Testis (tissue), 3 donors: ENCODE measurements around the gene TCF7L2. TPM values are rescaled to one million over a fixed set of nuclear protein-coding genes. Genes with fewer than 3 reads are reported as not detected.
A peak's percentile ranks its signal among the peaks of the same experiment; 100 is the strongest.
"Not testable (repeated sequence)": the region's sequence is repeated elsewhere in the genome, so short reads cannot be mapped to it uniquely, and the experiment has no call there.

Source experiments
- DNase-seq: peaks from one replicate; pipeline ENCODE4 v3.0.0-alpha.2; 2019
- H3K27ac ChIP-seq, 2 donors: fragments of 200-600 bp; sonication (generic); one replicate each; pipeline ENCODE4 v1.5.1; 2019
- H3K27me3 ChIP-seq: fragments of 200-600 bp; sonication (generic); one replicate; pipeline ENCODE4 v1.5.1; 2019
- H3K36me3 ChIP-seq: fragments of 200-600 bp; sonication (generic); one replicate; pipeline ENCODE4 v1.5.1; 2017; ENCODE audit warnings: low read depth; ENCODE audit errors: missing control alignments
- H3K4me1 ChIP-seq: fragments of 200-600 bp; sonication (generic); one replicate; pipeline ENCODE4 v1.5.1; 2019
- H3K4me3 ChIP-seq, 2 donors: fragments of 200-600 bp; sonication (generic); one replicate each; pipeline ENCODE4 v1.5.1; 2017 to 2019
- H3K9me3 ChIP-seq: fragments of 200-600 bp; sonication (generic); one replicate; pipeline ENCODE4 v1.5.1; 2017
- CTCF ChIP-seq, 3 experiments: fragments of 450-650 bp in 2 of 3; fragments of 200-600 bp in 1 of 3; sonication (generic) in 1 of 3; IDR thresholded peaks; one replicate each; pipeline ENCODE4 v1.5.1; 2016 to 2019; ENCODE audit warnings: antibody characterized with exemption in 3 of 3, mild to moderate bottlenecking in 2 of 3, moderate library complexity in 1 of 3
- POLR2A ChIP-seq: fragments of 450-650 bp; IDR thresholded peaks from one replicate; pipeline ENCODE4 v1.6.1; 2017; ENCODE audit warnings: antibody characterized with exemption, mild to moderate bottlenecking, moderate library complexity
- WGBS, 2 donors: methylation state at CpG; one replicate each; pipeline ENCODE4 v1.1.5; 2018; 5-methylcytosine and 5-hydroxymethylcytosine counted together
- intact Hi-C: fragments of 100-400 bp; cut with DNase I; formaldehyde crosslinking; loops from one replicate; pipeline ENCODE4 v1.15.1; 2023; ENCODE audit warnings: low total_unique reads
- polyA plus RNA-seq: library from polyadenylated mRNA; stranded (reverse); fragments of 350-450 nt; fragmentation: Illumina TruSeq; extraction: RNeasy Lipid Tissue Mini Kit (QIAGEN cat#74804); gene quantifications from one replicate; pipeline ENCODE4 v1.2.3, GENCODE V29; 2014; ENCODE audit warnings: low read depth, low replicate concordance; ENCODE audit not compliant: insufficient read depth
- total RNA-seq, 2 donors: library from RNA; depleted of rRNA; stranded (reverse); fragments of >200 nt; gene quantifications; one replicate each; pipeline ENCODE4 v1.2.3, GENCODE V29; 2016

Gene TCF7L2
- total and polyA plus RNA-seq, 3 donors from 2014 or later = 18.5 to 25.4 (median 23.3) TPM

- Histone ChIP-seq H3K27me3 (no peaks in the 10 kb centered on the region), H3K27ac (no peak overlapping the region), H3K4me3 (no peak overlapping the region), H3K4me1 (no peaks in the 10 kb centered on the region), H3K36me3 (no peaks in the 10 kb centered on the region), H3K9me3 (no peaks in the 10 kb centered on the region)
- WGBS, 2 donors = 81 to 84% methylated on average over 7 of the region's 7 CpGs
- no peak for DNase-seq
- intact Hi-C loops = no loop called here
- no peak for TF ChIP-seq POLR2A
- TF ChIP-seq CTCF (IDR thresholded peaks at IDR 0.05) = no peak
Measured at GRCh38 chr10:113100281-113100680, 150.2 kb downstream of the TCF7L2 start.

GRCh38 chr10:113103131-113103840 is 153.2 kb downstream of the TCF7L2 start:
- Histone ChIP-seq H3K4me3 (no peak overlapping the region), H3K4me1 (no peaks in the 10 kb centered on the region), H3K9me3 (no peaks in the 10 kb centered on the region), H3K36me3 (no peaks in the 10 kb centered on the region), H3K27ac (no peak overlapping the region), H3K27me3 (no peaks in the 10 kb centered on the region)
- WGBS, 2 donors = 63% methylated on average over 8 of the region's 8 CpGs
- DNase-seq = no peak
- intact Hi-C loops = no loop called here
- TF ChIP-seq POLR2A (no peak), CTCF (IDR thresholded peaks at IDR 0.05) (no peak)

DNA sequence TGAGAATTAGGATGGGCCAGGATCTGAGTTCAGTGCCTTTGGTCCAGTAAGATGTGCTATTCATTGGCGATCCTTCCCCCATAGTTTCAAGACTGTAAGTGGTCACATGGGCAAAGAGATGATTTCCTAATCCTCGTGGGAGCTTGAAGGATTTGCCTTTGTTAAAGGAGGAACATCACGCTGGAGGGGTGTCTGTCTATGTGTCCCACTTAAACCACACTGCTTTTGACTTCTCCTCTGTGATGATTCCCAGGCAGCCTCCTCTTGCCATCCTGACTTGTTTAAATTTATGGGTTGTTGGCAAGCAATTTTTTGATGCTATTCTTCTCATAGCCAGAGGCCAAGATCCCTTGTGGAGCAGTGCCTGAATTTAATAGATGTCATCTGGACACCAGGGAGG is 154.0 kb downstream of the TCF7L2 start:
- TF ChIP-seq CTCF (IDR thresholded peaks at IDR 0.05) = no peak
- Histone ChIP-seq H3K36me3 (no peaks in the 10 kb centered on the region), H3K9me3 (no peaks in the 10 kb centered on the region), H3K27ac (no peak overlapping the region), H3K27me3 (no peaks in the 10 kb centered on the region), H3K4me3 (no peak overlapping the region), H3K4me1 (no peaks in the 10 kb centered on the region)
- 56 to 80% methylated on average over 3 of the region's 3 CpGs for WGBS, 2 donors
- no peak for DNase-seq
- intact Hi-C loops = no loop called here

DNA sequence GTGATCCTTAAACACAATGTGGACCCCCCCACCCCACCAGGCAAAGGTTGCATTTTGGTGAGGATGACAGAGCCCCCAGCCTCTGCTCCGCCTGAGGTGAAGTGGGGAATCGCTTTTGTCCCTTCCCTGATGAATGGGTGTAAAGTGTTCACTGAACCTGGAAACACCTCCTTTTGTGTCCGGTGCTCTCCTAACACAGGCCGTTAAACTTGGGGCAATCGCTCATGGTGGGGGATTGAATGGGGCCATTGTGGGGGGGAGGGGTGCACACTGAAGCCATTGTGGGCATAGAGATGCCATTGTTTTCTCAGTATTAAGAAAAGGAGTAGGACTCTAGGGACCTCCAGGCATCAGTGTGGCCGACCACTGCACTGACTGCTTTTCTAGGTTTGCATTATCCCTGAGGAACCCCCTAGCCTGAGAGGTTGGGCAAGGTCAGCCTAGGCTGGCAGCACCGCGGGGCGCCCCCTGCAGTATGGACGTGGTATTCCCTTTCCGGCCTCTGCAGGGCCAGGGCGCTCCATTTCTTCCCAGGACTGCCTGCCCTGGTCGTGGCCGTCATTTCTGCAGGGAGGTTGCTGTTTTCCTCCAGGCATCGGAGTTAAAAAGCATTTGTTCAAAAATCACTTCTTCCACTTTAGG is 158.3 kb downstream of the TCF7L2 start:
- H3K36me3 ChIP-seq = no peaks in the 10 kb centered on the region
- H3K4me1 ChIP-seq = no peaks in the 10 kb centered on the region
- TF ChIP-seq POLR2A (no peak), CTCF (IDR thresholded peaks at IDR 0.05) (peak in 2 of 3 experiments; percentile 36 to 55)
- H3K9me3 ChIP-seq = no peaks in the 10 kb centered on the region
- intact Hi-C loops = no loop called here
- H3K27ac ChIP-seq = no peak overlapping the region
- no peak overlapping the region for H3K4me3 ChIP-seq
- H3K27me3 ChIP-seq = no peaks in the 10 kb centered on the region
- 46 to 71% methylated on average over 13 to 15 of the region's 15 CpGs for WGBS, 2 donors
- DNase-seq = peak; percentile 57

DNA sequence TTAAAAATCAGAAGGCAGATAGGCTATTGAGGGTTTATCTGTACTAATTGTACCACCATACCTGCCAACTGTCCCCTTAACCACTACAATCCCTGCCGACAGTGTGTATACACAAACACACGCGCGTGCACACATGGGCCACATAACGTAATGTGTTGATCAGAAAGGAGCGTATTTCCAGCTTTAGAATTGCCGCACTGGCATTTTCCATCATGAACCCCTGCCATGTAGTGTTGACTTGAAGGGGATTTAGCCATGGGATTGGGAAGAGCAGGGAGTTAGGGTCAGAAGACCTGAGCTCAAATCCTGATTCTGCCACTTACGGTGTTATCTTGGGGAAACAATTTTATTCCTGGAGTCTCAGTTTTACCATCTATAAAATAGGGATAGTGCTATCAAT is 158.9 kb downstream of the TCF7L2 start:
- intact Hi-C loops = no loop called here
- H3K27ac ChIP-seq = no peak overlapping the region
- WGBS, 2 donors = 88 to 90% methylated on average over 8 of the region's 8 CpGs

DNA sequence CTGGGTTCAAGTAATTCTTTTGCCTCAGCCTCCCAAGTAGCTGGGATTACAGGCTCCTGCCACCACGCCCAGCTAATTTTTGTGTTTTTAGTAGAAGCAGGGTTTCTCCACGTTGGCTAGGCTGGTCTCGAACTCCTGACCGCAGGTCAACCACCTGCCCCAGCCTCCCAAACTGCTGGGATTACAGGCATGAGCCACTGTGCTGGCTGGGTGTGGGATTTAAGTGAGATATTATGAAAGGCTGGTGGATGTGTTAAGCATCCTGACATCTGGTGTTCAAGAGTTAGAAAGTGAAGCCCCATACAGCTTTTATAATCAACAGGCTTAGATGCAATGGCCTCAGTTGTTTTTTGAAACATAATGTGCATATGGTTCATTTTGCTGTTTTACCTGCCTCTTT is 159.4 kb downstream of the TCF7L2 start:
- H3K36me3 ChIP-seq, H3K9me3 ChIP-seq, H3K27me3 ChIP-seq, H3K4me1 ChIP-seq, DNase-seq, H3K27ac ChIP-seq, H3K4me3 ChIP-seq, intact Hi-C loops: not testable (repeated sequence)
- 86 to 89% methylated on average over 4 of the region's 4 CpGs for WGBS, 2 donors

More for the DNA sequence above, 158.9 kb downstream of the TCF7L2 start:
- Histone ChIP-seq H3K9me3 (no peaks in the 10 kb centered on the region), H3K4me1 (no peaks in the 10 kb centered on the region), H3K36me3 (no peaks in the 10 kb centered on the region), H3K27me3 (no peaks in the 10 kb centered on the region), H3K4me3 (no peak overlapping the region)
- TF ChIP-seq POLR2A (no peak), CTCF (IDR thresholded peaks at IDR 0.05) (no peak)
- DNase-seq = no peak
